GM12878 (cell line): ENCODE results near the gene PTK6. TPM values are rescaled to one million over a fixed set of nuclear protein-coding genes. Genes with fewer than 3 reads are reported as not detected.
A peak's percentile ranks its signal among the peaks of the same experiment; 100 is the strongest.

Experiments used
- ATAC-seq: fragments of 200-7000 bp; cut with Tn5 transposase; 3 replicates; pipeline ENCODE4 v1.9.1; 2020; ENCODE audit warnings: mild to moderate bottlenecking, moderate library complexity
- BruUV-seq: library from RNA; stranded (reverse); fragments of 400-500 nt; replicated peaks from 2 replicates; lab custom pipeline; 2021; lab: Mats Ljungman, UMichigan
- CTCF ChIA-PET: fragments of 300-600 bp; sonication (Branson Sonifier 250); formaldehyde crosslinking; extraction: SDS; loops from one replicate; lab custom pipeline; 2021; ENCODE audit warnings: inconsistent platforms; lab: Yijun Ruan, JAX
- POLR2A ChIA-PET: fragments of 350-600 bp; formaldehyde crosslinking; extraction: SDS; loops from one replicate; lab custom pipeline; 2021; ENCODE audit warnings: inconsistent platforms; lab: Charles Lee
- RAD21 ChIA-PET: fragments of 300-600 bp; sonication (Branson Sonifier 250); formaldehyde crosslinking; loops from one replicate; lab custom pipeline; 2023; ENCODE audit warnings: antibody characterized with exemption; ENCODE audit not compliant: unreplicated experiment; lab: Charles Lee
- SMC1A ChIA-PET: fragments of 300-600 bp; sonication (Branson Sonifier 250); formaldehyde crosslinking; loops from one replicate; lab custom pipeline; 2023; ENCODE audit not compliant: unreplicated experiment, uncharacterized antibody; lab: Charles Lee
- DNase-seq: peaks from one replicate; pipeline ENCODE4 v3.0.0-alpha.2; 2011; ENCODE audit warnings: low read depth, low spot score
- FAIRE-seq: peaks from 3 replicates; lab custom pipeline; 2011; peaks lifted over from hg19 to GRCh38; lab: Jason Lieb, UNC
- H2AFZ ChIP-seq: 2 replicates; pipeline ENCODE4 v1.6.0; 2011; ENCODE audit warnings: low read depth, low read length, control low read depth; ENCODE audit not compliant: control insufficient read depth
- H3K27ac ChIP-seq: 2 replicates; pipeline ENCODE4 v1.5.1; 2011; ENCODE audit warnings: control low read depth; ENCODE audit not compliant: control insufficient read depth, insufficient read depth
- H3K27me3 ChIP-seq, 2 experiments: replicated peaks in 1 of 2; 2 replicates each; pipeline versions ENCODE4 v1.6.0 to v1.6.1; 2011; ENCODE audit warnings: low read length in 1 of 2; ENCODE audit not compliant: control insufficient read depth in 2 of 2, insufficient read depth in 2 of 2
- H3K36me3 ChIP-seq, 2 experiments: 2 replicates each; pipeline ENCODE4 v1.5.1; 2011; ENCODE audit warnings: low read length in 1 of 2; ENCODE audit not compliant: control insufficient read depth in 2 of 2, insufficient read depth in 2 of 2
- H3K4me1 ChIP-seq: 2 replicates; pipeline ENCODE4 v1.6.1; 2011; ENCODE audit warnings: mild to moderate bottlenecking, low read length, moderate library complexity, mixed read lengths; ENCODE audit not compliant: control insufficient read depth, insufficient read depth
- H3K4me2 ChIP-seq: 2 replicates; pipeline ENCODE4 v1.6.0; 2011; ENCODE audit warnings: control low read depth; ENCODE audit not compliant: control insufficient read depth, insufficient read depth
- H3K4me3 ChIP-seq: fragments of 200-600 bp; sonication (generic); 2 replicates; pipeline ENCODE4 v1.5.1; 2016
- H3K79me2 ChIP-seq: 2 replicates; pipeline ENCODE4 v1.6.0; 2011; ENCODE audit warnings: low read length; ENCODE audit not compliant: control insufficient read depth, insufficient read depth
- H3K9ac ChIP-seq: 2 replicates; pipeline ENCODE4 v1.8.0; 2011; ENCODE audit warnings: low read length, control low read depth, mixed read lengths; ENCODE audit not compliant: control insufficient read depth, insufficient read depth
- H3K9me3 ChIP-seq: replicated peaks from 3 replicates; pipeline ENCODE4 v1.5.1; 2011; ENCODE audit warnings: mild to moderate bottlenecking, low read length; ENCODE audit not compliant: control insufficient read depth, insufficient read depth
- H4K20me1 ChIP-seq: 2 replicates; pipeline ENCODE4 v1.6.0; 2011; ENCODE audit not compliant: control insufficient read depth, insufficient read depth
- ELK1 ChIP-seq: IDR thresholded peaks from 2 replicates; pipeline ENCODE4 v1.6.1; 2012; ENCODE audit warnings: low read depth, low read length, improper control_type of control experiment
- JUNB ChIP-seq: IDR thresholded peaks from 2 replicates; pipeline ENCODE4 v1.6.1; 2016; ENCODE audit warnings: antibody characterized with exemption, mild to moderate bottlenecking
- KAT2A ChIP-seq: conservative IDR thresholded peaks from 2 replicates; pipeline ENCODE4 v1.6.1; 2011; ENCODE audit warnings: low read depth, low read length; ENCODE audit not compliant: control insufficient read depth
- MEF2B ChIP-seq: fragments of 450-650 bp; IDR thresholded peaks from 2 replicates; pipeline ENCODE4 v1.6.1; 2018; ENCODE audit warnings: mild to moderate bottlenecking, moderate library complexity; ENCODE audit not compliant: partially characterized antibody, poor library complexity, severe bottlenecking
- RAD21 ChIP-seq: IDR thresholded peaks from 2 replicates; pipeline ENCODE4 v1.6.1; 2011; ENCODE audit warnings: mild to moderate bottlenecking, low read depth, low read length, moderate library complexity; ENCODE audit not compliant: insufficient read depth
- WGBS: methylation state at CpG from one replicate; pipeline ENCODE4 v1.1.6; 2016; ENCODE audit warnings: low lambda C conversion rate; ENCODE audit not compliant: insufficient replicate concordance, insufficient coverage; ENCODE audit errors: missing lambda C conversion rate; 5-methylcytosine and 5-hydroxymethylcytosine counted together
- in situ Hi-C: fragments of 300-500 bp; cut with MboI; formaldehyde crosslinking; loops from 9 replicates; pipeline ENCODE4 v1.14.3; 2018; ENCODE audit warnings: mixed read lengths
- intact Hi-C: fragments of 100-400 bp; cut with micrococcal nuclease; formaldehyde crosslinking; loops from one replicate; pipeline ENCODE4 v1.14.2; 2022; ENCODE audit not compliant: unreplicated experiment
- polyA plus RNA-seq, 11 experiments: library from polyadenylated mRNA; depleted of rRNA in 4 of 11; unstranded in 6 of 11; stranded (reverse) in 5 of 11; fragments of >200 nt; fragmentation: Nextera tagmentation in 4 of 11; fragmentation: Illumina TruSeq in 1 of 11; extraction: Ambion mirVana in 4 of 11; extraction: Trizol in 1 of 11; gene quantifications; 1 replicate in 1 of 11; 2 replicates in 10 of 11; pipeline versions ENCODE4 v1.2.1 to v1.2.3, GENCODE V29; 2011 to 2016; ENCODE audit warnings: inconsistent platforms in 2 of 11, missing spikeins in 2 of 11, low read depth in 1 of 11
- total RNA-seq, 4 experiments: library from RNA; depleted of rRNA in 3 of 4; stranded (reverse); fragments of >200 nt in 3 of 4; fragmentation: Illumina TruSeq in 1 of 4; extraction: Trizol in 1 of 4; gene quantifications; 2 replicates each; pipeline versions ENCODE4 v1.2.1 to v1.2.3, GENCODE V29; 2013 to 2021
- TF ChIP-seq, protein P1 (sequence below): IDR thresholded peaks from 2 replicates; pipeline ENCODE4 v1.6.1; 2011; ENCODE audit warnings: low read depth, mild to moderate bottlenecking, low read length, moderate library complexity, borderline replicate concordance; ENCODE audit errors: extremely low read depth
- TF ChIP-seq, protein P2 (sequence below): fragments of 450-650 bp; IDR thresholded peaks from 2 replicates; pipeline ENCODE4 v1.6.1; 2016; ENCODE audit warnings: mild to moderate bottlenecking, moderate library complexity, borderline replicate concordance

PTK6 gene
- total and polyA plus RNA-seq, 10 of the 15 experiments (the other 5 are each of a cell fraction or from before 2014, with no cell fraction given), result 0.02 to 0.21 (median 0.09) TPM; not detected in 3

- no peak for TF ChIP-seq JUNB
- no peak for TF ChIP-seq ELK1
- no peak for TF ChIP-seq KAT2A
- TF ChIP-seq, protein P1, sequence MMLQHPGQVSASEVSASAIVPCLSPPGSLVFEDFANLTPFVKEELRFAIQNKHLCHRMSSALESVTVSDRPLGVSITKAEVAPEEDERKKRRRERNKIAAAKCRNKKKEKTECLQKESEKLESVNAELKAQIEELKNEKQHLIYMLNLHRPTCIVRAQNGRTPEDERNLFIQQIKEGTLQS, result no peak
These were observed 52.9 kb downstream of the PTK6 start (continued) for GRCh38 chr20:63484236-63484635.

DNA sequence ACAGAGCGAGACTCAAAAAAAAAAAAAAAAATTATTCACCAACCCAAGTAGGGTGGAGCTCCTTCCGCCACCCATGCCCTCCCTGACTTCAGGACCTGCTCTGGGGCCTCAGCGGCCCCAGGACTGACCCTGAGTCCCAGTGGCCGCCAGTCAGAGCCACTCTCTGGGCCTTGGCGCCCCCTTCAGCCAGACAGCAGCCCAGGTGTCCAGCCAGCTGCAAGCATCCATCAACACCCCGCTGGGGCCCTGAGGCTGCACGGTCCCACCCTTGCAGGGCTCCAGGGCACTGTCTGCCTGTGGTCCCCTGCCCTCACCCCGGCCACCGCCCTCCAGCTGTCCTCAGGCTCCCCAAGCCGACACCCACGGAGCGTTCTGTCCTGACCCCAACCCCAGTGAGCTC is 53.3 kb downstream of the PTK6 start:
- WGBS, result 57% methylated on average over 7 of the region's 12 CpGs

More for the DNA sequence above, 53.3 kb downstream of the PTK6 start:
- intact Hi-C loops (no loop called here), in situ Hi-C loops (no loop called here)
- Histone ChIP-seq H3K9ac (no peak overlapping the region), H3K9me3 (no peaks in the 10 kb centered on the region), H3K4me3 (no peak overlapping the region), H3K4me2 (no peak overlapping the region), H4K20me1 (no peaks in the 10 kb centered on the region), H3K27ac (no peak overlapping the region), H3K79me2 (no peaks in the 10 kb centered on the region), H2AFZ (no peak overlapping the region), H3K27me3 (peaks cover 0 to 1% of the 10 kb centered on the region in 2 experiments; a peak in 1 of 4 replicates), H3K4me1 (no peaks in the 10 kb centered on the region; the same call in 1 of the 2 replicates), H3K36me3 (no peaks in the 10 kb centered on the region)
- ChIA-PET CTCF (no interaction called here), SMC1A (no interaction called here), RAD21 (no interaction called here), POLR2A (no interaction called here)
- FAIRE-seq, result no peak
- no peak for TF ChIP-seq MEF2B
- 0 out of 2 replicates have a peak, but pooled peaks have one; percentile 4 for TF ChIP-seq RAD21
- TF ChIP-seq, protein P2, sequence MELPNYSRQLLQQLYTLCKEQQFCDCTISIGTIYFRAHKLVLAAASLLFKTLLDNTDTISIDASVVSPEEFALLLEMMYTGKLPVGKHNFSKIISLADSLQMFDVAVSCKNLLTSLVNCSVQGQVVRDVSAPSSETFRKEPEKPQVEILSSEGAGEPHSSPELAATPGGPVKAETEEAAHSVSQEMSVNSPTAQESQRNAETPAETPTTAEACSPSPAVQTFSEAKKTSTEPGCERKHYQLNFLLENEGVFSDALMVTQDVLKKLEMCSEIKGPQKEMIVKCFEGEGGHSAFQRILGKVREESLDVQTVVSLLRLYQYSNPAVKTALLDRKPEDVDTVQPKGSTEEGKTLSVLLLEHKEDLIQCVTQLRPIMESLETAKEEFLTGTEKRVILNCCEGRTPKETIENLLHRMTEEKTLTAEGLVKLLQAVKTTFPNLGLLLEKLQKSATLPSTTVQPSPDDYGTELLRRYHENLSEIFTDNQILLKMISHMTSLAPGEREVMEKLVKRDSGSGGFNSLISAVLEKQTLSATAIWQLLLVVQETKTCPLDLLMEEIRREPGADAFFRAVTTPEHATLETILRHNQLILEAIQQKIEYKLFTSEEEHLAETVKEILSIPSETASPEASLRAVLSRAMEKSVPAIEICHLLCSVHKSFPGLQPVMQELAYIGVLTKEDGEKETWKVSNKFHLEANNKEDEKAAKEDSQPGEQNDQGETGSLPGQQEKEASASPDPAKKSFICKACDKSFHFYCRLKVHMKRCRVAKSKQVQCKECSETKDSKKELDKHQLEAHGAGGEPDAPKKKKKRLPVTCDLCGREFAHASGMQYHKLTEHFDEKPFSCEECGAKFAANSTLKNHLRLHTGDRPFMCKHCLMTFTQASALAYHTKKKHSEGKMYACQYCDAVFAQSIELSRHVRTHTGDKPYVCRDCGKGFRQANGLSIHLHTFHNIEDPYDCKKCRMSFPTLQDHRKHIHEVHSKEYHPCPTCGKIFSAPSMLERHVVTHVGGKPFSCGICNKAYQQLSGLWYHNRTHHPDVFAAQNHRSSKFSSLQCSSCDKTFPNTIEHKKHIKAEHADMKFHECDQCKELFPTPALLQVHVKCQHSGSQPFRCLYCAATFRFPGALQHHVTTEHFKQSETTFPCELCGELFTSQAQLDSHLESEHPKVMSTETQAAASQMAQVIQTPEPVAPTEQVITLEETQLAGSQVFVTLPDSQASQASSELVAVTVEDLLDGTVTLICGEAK, result no peak
- ATAC-seq, result peak; percentile 28
- BruUV-seq, result no TSS peak
- DNase-seq, result no peak
